GM23338 (cell line): ENCODE measurements around the gene SMOC1. TPM values are rescaled to one million over a fixed set of nuclear protein-coding genes. Genes with fewer than 3 reads are reported as not detected.

ENCODE experiments used
- ATAC-seq: fragments of 200-7000 bp; cut with Tn5 transposase; 3 replicates; pipeline ENCODE4 v1.9.1; 2020
- DNase-seq: peaks from one replicate; pipeline ENCODE4 v3.0.0-alpha.2; 2015; ENCODE audit warnings: low spot score
- H2AFZ ChIP-seq: fragments of 200-600 bp; sonication (generic); 2 replicates; pipeline ENCODE4 v1.8.0; 2016; ENCODE audit warnings: antibody characterized with exemption, mild to moderate bottlenecking, moderate library complexity
- H3F3A ChIP-seq: fragments of 200-600 bp; sonication (generic); replicated peaks from 2 replicates; pipeline ENCODE4 v1.8.0; 2017; ENCODE audit warnings: antibody characterized with exemption, mixed run types, low read depth
- H3K27ac ChIP-seq: fragments of 200-600 bp; sonication (generic); 2 replicates; pipeline ENCODE4 v1.6.1; 2016; ENCODE audit warnings: low read depth
- H3K27me3 ChIP-seq: fragments of 200-600 bp; sonication (generic); 2 replicates; pipeline ENCODE4 v1.8.0; 2016; ENCODE audit warnings: mild to moderate bottlenecking, mixed run types, moderate library complexity; ENCODE audit not compliant: insufficient read depth
- H3K36me3 ChIP-seq: fragments of 200-600 bp; sonication (generic); 2 replicates; pipeline ENCODE4 v1.8.0; 2016; ENCODE audit warnings: mild to moderate bottlenecking; ENCODE audit not compliant: insufficient read depth
- H3K4me1 ChIP-seq: fragments of 200-600 bp; sonication (generic); 2 replicates; pipeline ENCODE4 v1.8.0; 2016; ENCODE audit warnings: mild to moderate bottlenecking, moderate library complexity; ENCODE audit not compliant: insufficient read depth
- H3K4me2 ChIP-seq: fragments of 200-600 bp; sonication (generic); 2 replicates; pipeline ENCODE4 v1.7.1; 2017; ENCODE audit warnings: mixed run types
- H3K4me3 ChIP-seq: fragments of 200-600 bp; sonication (generic); 2 replicates; pipeline ENCODE4 v1.6.1; 2016; ENCODE audit warnings: mixed run types
- H3K79me2 ChIP-seq: fragments of 200-600 bp; sonication (generic); replicated peaks from 2 replicates; pipeline ENCODE4 v1.8.0; 2017; ENCODE audit warnings: mild to moderate bottlenecking; ENCODE audit not compliant: insufficient read depth
- H3K9me2 ChIP-seq: fragments of 200-600 bp; sonication (generic); 2 replicates; pipeline ENCODE4 v1.8.0; 2017; ENCODE audit not compliant: insufficient read depth
- H4K20me1 ChIP-seq: fragments of 200-600 bp; sonication (generic); replicated peaks from 2 replicates; pipeline ENCODE4 v1.8.0; 2017; ENCODE audit warnings: mild to moderate bottlenecking; ENCODE audit not compliant: insufficient read depth
- H3K27ac Mint-ChIP-seq: 2 replicates; pipeline ENCODE4 v1.8.0; 2020; ENCODE audit warnings: inconsistent platforms, mild to moderate bottlenecking, moderate library complexity, mixed read lengths
- H3K27me3 Mint-ChIP-seq: 3 replicates; pipeline ENCODE4 v1.8.0; 2022; ENCODE audit warnings: low read depth, mild to moderate bottlenecking, moderate library complexity, mixed read lengths, inconsistent platforms; ENCODE audit not compliant: insufficient read depth, poor library complexity
- H3K36me3 Mint-ChIP-seq: 3 replicates; pipeline ENCODE4 v1.8.0; 2021; ENCODE audit warnings: low read depth, mild to moderate bottlenecking, inconsistent platforms, moderate library complexity, mixed read lengths
- H3K4me1 Mint-ChIP-seq: 3 replicates; pipeline ENCODE4 v1.8.0; 2020; ENCODE audit warnings: mild to moderate bottlenecking, inconsistent platforms, mixed read lengths
- H3K4me3 Mint-ChIP-seq: 3 replicates; pipeline ENCODE4 v1.8.0; 2021; ENCODE audit warnings: moderate library complexity, mild to moderate bottlenecking, inconsistent platforms, mixed read lengths
- H3K9me3 Mint-ChIP-seq: 3 replicates; pipeline ENCODE4 v1.8.0; 2020; ENCODE audit warnings: moderate library complexity, mild to moderate bottlenecking, inconsistent platforms, mixed read lengths
- CREB1 ChIP-seq: fragments of 250-450 bp; sonication (Bioruptor Pico); IDR thresholded peaks from 2 replicates; pipeline ENCODE4 v1.5.0; 2020; ENCODE audit warnings: low read depth, mild to moderate bottlenecking, moderate library complexity
- CTCF ChIP-seq, 2 experiments: fragments of 200-600 bp in 1 of 2; sonication (generic) in 1 of 2; conservative IDR thresholded peaks; 2 replicates each; pipeline versions ENCODE4 v1.5.1 to v1.6.1; 2016 to 2017; ENCODE audit warnings: antibody characterized with exemption in 2 of 2, low read depth in 2 of 2, mild to moderate bottlenecking in 2 of 2, moderate library complexity in 1 of 2
- EZH2 ChIP-seq: fragments of 200-600 bp; sonication (generic); IDR thresholded peaks from one replicate; pipeline ENCODE4 v1.8.0; 2017; ENCODE audit warnings: antibody characterized with exemption, mild to moderate bottlenecking, low read depth; ENCODE audit not compliant: unreplicated experiment
- JUNB ChIP-seq: IDR thresholded peaks from one replicate; pipeline ENCODE4 v1.6.1; 2016; ENCODE audit warnings: antibody characterized with exemption; ENCODE audit not compliant: unreplicated experiment
- NANOG ChIP-seq: IDR thresholded peaks from 2 replicates; pipeline ENCODE4 v1.6.1; 2016; ENCODE audit warnings: antibody characterized with exemption, borderline replicate concordance
- POLR2AphosphoS5 ChIP-seq: IDR thresholded peaks from 2 replicates; pipeline ENCODE4 v1.6.1; 2016; ENCODE audit warnings: antibody characterized with exemption, low read depth
- REST ChIP-seq: IDR thresholded peaks from one replicate; pipeline ENCODE4 v1.6.1; 2018; ENCODE audit warnings: antibody characterized with exemption; ENCODE audit not compliant: unreplicated experiment
- STAT1 ChIP-seq: IDR thresholded peaks from one replicate; pipeline ENCODE4 v1.6.1; 2016; ENCODE audit warnings: antibody characterized with exemption; ENCODE audit not compliant: unreplicated experiment
- ZNF114 ChIP-seq: fragments of 250-450 bp; sonication (Bioruptor Pico); IDR thresholded peaks from 2 replicates; pipeline ENCODE4 v1.5.0; 2020; ENCODE audit warnings: mild to moderate bottlenecking, moderate library complexity
- ZNF462 ChIP-seq: fragments of 250-450 bp; sonication (Bioruptor Pico); IDR thresholded peaks from 2 replicates; pipeline ENCODE4 v1.5.0; 2020; ENCODE audit warnings: mild to moderate bottlenecking, moderate library complexity
- polyA plus RNA-seq: library from polyadenylated mRNA; unstranded; fragments of >200 nt; fragmentation: Nextera tagmentation; extraction: Ambion mirVana; gene quantifications from 2 replicates; pipeline ENCODE4 v1.2.1, GENCODE V29; 2016
- total RNA-seq: library from RNA; depleted of rRNA; stranded (reverse); fragments of >200 nt; shearing (Covaris generic); gene quantifications from 2 replicates; pipeline ENCODE4 v1.2.3, GENCODE V29; 2014

The SMOC1 gene
- total and polyA plus RNA-seq, 2 experiments from 2014 or later, result 0.79 to 1.6 TPM

- Mint-ChIP-seq H3K4me3 (no peak overlapping the region), H3K27ac (no peak overlapping the region), H3K4me1 (no peaks in the 10 kb centered on the region; the same call in 2 of the 3 replicates), H3K27me3 (no peaks in the 10 kb centered on the region), H3K36me3 (no peaks in the 10 kb centered on the region), H3K9me3 (no peaks in the 10 kb centered on the region)
- no peaks in the 10 kb centered on the region for H4K20me1 ChIP-seq
- no peak overlapping the region for H3K4me3 ChIP-seq
- H3K4me1 ChIP-seq, result no peaks in the 10 kb centered on the region
- H2AFZ ChIP-seq, result no peak overlapping the region
- DNase-seq, result no peak
- no peaks in the 10 kb centered on the region for H3K36me3 ChIP-seq
- no peaks in the 10 kb centered on the region for H3K9me2 ChIP-seq
- H3K27ac ChIP-seq, result no peak overlapping the region
- no peaks in the 10 kb centered on the region for H3F3A ChIP-seq
- H3K79me2 ChIP-seq, result no peaks in the 10 kb centered on the region
- H3K4me2 ChIP-seq, result no peak overlapping the region
- ATAC-seq, result no peak
- H3K27me3 ChIP-seq, result no peaks in the 10 kb centered on the region
- TF ChIP-seq REST (no peak), ZNF114 (CRISPR knock-in tag) (no peak), STAT1 (no peak), CTCF (conservative IDR thresholded peaks at IDR 0.05; ENCODE audit: low read depth in 2 of 2) (no peak), POLR2AphosphoS5 (no peak), CREB1 (no peak), EZH2 (no peak), ZNF462 (CRISPR knock-in tag) (no peak), NANOG (no peak), JUNB (no peak)
These were observed 79.9 kb downstream of the SMOC1 start for GRCh38 chr14:69959136-69959535.
